SK-MEL-5 (cell line): Measurements from ENCODE around the gene WNK4. TPM values are rescaled to one million over a fixed set of nuclear protein-coding genes. Genes with fewer than 3 reads are reported as not detected.
A peak's percentile ranks its signal among the peaks of the same experiment; 100 is the strongest.
"Not testable (repeated sequence)": the region's sequence is repeated elsewhere in the genome, so short reads cannot be mapped to it uniquely, and the experiment has no call there.

Experiments
- DNase-seq: peaks from one replicate; pipeline ENCODE4 v3.0.0-alpha.2; 2016; ENCODE audit warnings: low read depth, low spot score
- in situ Hi-C: cut with HindIII; loops from 2 replicates; pipeline ENCODE4 v1.10.0; 2016; ENCODE audit warnings: low sequenced_read_pairs, high pct_unique_total_duplicates, low pct_unique_long_range_greater_than_20kb
- polyA plus RNA-seq, 2 experiments: library from polyadenylated mRNA; depleted of rRNA; stranded (reverse); fragments of >200 nt; gene quantifications; 2 replicates each; pipeline ENCODE4 v1.2.3, GENCODE V29; 2015
- total RNA-seq: library from RNA; depleted of rRNA; stranded (reverse); fragments of >200 nt; shearing (Covaris generic); gene quantifications from 2 replicates; pipeline ENCODE4 v1.2.3, GENCODE V29; 2014; rRNA removed

WNK4 gene
- 0.21 and 0.53 TPM in 2 replicates for total RNA-seq
- 1.9 and 4.3 TPM in 2 replicates for polyA plus RNA-seq (2015; cell fraction: cytosol; rRNA removed)
- polyA plus RNA-seq (2015; cell fraction: nucleus; rRNA removed), result 3.8 and 5.8 TPM in 2 replicates

- in situ Hi-C loops, result no loop called here
- peak; percentile 25 for DNase-seq
Observed at GRCh38 chr17:42779936-42780850, at the start of gene WNK4. Gene WNK4, plus strand, starts transcription at chr17:42780610. Its CDS starts 89 bp downstream, at chr17:42780699.

GRCh38 chr17:42740699-42741098 lies 39.7 kb upstream of the WNK4 start:
- no peak for DNase-seq
- in situ Hi-C loops, result no loop called here

DNA sequence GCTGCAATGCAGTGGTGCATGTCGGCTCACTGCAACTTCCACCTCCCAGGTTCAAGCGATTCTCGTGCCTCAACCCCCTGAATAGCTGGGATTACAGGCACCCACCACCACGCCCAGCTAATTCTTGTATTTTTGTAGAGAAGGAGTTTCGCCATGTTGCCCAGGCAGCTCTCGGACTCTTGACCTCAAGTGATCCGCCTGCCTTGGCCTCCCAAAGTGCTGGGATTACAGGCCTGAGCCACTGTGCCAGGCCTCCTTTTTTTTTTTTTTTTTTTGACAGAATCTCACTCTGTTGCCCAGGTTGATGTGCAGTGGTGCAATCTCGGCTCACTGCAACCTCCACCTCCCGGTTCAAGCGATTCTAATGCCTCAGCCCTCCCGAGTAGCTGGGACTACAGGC lies 37.5 kb upstream of the WNK4 start:
- DNase-seq, in situ Hi-C loops: not testable (repeated sequence)

GRCh38 chr17:42743595-42744282 lies 36.7 kb upstream of the WNK4 start:
- no peak for DNase-seq
- in situ Hi-C loops, result no loop called here

DNA sequence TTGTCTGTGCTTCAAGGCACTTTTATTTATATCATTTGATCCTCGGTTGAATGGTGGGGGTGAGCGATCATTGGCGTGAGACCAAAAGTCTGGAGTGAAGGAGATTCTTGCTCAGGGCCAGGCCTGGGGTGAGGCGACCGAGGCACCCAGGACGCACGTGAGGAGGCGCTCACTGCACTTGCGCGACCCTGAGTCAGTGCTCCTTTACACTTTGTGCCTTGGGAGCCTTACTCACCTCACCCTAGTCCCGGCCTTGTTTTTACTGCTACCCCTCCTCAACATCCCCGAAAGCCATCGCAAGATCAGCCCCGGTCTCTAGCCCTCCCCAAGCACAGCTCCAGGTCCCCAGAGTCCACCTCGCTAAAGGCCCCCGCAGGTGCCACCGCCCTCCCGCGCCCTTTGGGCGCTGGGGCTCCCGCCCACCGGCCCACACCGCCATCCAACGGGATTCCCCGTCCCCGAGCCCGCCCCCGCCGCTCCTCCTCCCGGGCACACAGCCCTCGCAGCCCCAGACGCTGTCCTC lies 36.1 kb upstream of the WNK4 start:
- DNase-seq, result no peak
- in situ Hi-C loops, result no loop called here

DNA sequence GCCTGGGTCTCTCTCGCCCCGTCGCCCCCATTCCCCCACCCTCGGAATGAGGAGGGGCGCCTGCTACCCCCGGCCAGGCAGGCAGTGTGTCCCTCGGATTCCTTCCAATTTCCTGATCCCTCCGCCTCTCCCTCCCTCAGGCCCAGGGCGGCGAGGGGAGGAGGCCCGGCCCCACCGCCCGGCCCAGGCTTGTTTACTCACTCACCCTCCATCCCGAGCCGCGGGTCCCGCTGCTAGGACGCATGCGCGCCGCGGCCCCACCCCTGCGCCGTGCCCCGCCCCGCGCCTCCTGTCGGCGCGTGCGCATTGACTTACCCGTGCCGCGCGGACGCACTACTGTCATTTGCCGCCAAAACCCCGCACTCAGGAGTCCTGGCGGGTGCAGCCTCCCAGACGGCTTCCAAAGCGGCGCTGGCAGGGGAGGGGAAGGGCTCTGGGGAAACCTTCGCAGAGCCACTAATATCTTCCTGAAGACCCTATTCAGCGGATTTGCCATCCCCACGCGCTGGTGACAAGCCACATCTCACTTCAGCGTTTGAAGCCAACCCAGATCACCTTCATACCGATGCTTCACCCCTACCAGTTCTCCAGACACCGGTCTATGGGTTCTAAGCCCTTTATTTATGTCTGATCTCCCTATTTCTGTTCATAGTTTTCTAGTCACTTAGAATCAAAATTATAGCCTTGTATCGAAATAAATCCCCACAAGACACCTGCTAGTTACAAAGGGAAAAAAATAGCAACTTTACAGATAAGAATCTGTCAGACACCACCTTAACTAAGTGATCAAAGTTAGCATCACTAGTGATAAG lies 35.4 kb upstream of the WNK4 start, which contains the start of gene EZH1:
EZH1 (minus strand) TSS at position 235 of the 812 bp plus-strand sequence. CDS start 16,099 bp downstream, outside the sequence.
- in situ Hi-C loops, result no loop called here

DNA sequence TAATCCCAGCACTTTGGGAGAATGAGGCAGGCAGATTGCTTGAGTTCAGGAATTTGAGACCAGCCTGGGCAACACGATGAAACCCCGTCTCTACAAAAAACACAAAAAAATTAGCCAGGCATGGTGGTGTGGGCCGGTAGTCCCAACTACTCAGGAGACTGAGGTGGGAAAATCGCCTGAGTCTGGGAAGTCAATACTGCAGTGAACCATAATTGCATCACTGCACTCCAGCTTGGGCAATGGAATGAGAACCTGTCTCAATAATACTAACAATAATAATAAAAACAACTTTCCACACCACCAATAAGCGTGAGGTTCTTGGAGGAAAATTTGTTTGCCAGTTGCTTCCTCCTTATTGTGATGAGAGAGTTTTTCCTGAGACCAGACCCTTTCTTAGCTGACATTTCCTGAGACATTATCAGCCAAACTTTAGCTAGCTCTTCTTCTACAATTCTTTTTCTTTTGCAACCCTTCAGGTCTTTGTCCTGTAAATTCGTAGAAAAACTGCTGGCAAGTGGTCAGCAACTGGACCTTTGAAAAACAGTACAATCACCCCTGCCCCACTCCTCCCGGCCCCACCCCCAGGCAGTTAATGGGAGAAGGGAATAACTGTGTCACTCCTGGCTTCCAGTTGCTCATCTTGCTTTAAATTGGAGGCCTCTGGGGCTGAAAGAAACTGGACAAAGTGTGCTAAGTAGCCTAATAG lies 32.1 kb upstream of the WNK4 start:
- in situ Hi-C loops, result no loop called here
- no peak for DNase-seq

More for the DNA sequence above, 35.4 kb upstream of the WNK4 start, which contains the start of gene EZH1:
- peak; percentile 90 for DNase-seq

DNA sequence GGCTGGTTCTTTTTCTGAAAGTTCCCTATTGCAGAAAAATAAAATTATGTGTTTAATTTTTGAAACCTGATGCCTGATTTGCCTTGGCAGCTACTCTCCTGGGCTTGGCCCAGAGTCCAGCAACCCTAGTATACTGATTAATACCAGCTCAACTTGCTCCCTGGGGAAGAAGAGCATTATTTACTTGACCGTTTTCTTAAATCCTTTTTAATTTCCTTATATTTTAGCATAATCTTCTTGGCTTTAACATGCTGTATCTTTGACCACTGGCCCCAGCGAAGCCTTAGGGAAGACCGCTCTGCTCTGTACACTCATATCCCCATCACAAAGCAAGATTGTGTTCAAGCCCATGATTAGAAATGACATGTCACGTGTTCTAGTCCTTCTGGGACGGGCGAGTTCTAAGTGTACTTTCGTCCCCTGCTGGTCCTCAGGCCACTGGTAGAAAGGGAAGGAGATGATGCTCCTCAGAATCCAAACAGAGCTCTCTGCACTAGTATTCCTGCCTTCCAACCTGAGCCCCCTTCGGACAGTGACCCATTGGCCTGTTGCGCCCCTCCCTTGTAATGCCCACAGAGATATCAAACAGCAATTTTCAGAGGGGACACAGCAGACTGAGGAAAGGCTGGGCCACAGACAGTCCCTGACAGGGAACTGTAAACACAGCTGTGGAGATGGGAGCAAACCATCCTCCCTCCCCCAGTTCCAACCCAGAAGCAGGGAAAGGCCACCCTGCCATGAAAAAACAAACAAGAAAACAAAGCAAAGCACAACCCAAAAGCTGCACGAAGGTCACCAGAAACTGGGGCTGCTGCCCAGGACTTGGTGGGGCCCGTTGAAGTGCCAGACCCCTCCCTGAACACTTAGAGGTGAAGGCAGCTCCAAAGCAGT lies 31.3 kb upstream of the WNK4 start:
- in situ Hi-C loops, result no loop called here
- no peak for DNase-seq

- DNase-seq, result no peak
- in situ Hi-C loops, result no loop called here
Observed at GRCh38 chr17:42750739-42751344, 29.6 kb upstream of the WNK4 start.

DNA sequence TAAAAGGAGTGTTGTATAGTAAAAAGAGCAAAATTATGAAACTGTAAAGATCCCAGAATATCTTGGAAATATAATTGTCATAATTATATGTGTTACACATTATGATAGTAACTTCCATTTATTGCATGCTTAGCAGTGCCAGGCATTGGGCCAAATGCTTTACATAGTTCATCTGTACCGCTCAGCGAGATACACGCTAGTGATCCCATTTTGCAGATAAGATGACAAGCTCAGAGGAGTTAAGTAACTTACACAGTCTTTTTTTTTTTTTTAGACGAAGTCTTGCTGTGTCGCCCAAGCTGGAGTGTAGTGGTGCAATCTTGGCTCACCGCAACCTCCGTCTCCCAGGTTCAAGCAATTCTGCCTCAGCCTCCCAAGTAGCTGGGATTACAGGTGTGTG lies 28.8 kb upstream of the WNK4 start:
- no peak for DNase-seq
- in situ Hi-C loops, result no loop called here

DNA sequence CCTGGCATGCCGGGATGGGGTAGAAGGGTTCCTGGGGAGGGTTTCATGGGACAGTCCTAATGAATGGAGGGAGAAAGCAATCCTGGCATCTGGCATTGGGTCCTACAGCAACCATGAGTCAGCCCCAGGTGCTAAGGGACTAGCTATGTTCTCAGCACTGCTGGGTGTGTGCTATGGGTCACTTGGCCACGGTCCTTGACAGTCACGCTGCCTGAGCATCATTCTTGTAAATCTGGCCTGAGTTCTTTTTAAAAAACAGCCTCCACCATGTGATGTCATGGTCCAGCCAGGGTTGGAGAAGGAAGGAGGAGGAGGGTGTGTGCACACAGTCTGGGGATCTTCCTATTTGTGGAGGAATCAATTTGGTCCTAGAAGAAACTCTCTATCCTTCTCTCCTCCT lies 25.6 kb upstream of the WNK4 start:
- in situ Hi-C loops, result no loop called here
- DNase-seq, result no peak

DNA sequence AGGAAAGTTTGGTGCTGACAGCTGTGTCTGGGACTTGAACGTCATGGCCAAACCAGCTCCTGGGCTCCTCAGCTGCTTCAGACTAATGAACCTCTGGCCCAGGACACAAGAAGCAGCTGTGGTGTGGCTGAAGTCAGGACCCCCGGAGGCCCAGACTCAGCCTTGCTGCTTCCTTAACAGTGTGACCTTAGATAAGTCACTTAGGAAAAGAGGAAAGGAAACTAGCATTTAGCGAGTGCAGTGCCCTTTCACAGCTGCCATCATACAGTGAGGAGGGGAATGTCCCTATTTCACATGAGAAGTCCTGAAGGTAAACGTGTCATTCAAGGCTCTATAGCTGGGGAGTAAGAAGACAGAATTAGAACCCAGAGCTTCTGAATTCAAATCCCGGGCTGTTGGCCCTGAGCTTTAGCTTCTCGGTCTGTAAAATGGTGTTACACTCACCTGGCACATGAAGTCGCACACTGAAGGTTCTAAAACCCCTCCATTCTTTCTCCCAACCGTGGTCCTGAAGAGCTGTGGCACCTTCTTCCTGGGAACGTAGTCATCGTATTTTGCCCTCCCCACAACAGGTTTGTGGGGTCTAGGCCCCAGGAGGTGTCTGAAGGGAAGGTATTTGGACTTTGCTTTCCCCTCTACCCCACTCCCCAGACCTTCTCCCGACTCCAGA lies 20.3 kb upstream of the WNK4 start:
- no peak for DNase-seq

GRCh38 chr17:42760652-42761581 lies 19.5 kb upstream of the WNK4 start, which contains the start of gene RAMP2:
Gene RAMP2, plus strand, starts transcription at chr17:42761227. Its CDS starts 35 bp downstream, at chr17:42761262.
- no peak for DNase-seq
- in situ Hi-C loops, result no loop called here

More for the DNA sequence above, 20.3 kb upstream of the WNK4 start:
- in situ Hi-C loops, result no loop called here

DNA sequence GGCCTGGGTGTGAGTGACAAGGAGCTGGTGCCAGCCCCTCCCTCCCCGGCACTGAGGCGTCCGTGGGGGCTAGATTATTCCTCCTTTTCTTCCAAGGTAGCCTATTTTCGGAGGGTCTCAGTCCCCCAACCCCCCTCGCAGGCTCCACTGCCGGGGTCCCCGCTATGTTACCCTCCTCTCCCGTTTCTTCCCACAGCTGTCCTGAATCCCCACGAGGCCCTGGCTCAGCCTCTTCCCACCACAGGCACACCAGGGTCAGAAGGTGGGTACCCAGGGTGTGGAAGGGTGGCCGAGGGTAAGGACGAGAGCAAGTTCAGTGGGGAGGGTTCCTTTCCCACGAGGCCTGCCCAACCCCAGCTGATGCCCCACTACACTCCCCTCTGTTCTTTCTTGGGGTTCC lies 18.8 kb upstream of the WNK4 start:
- in situ Hi-C loops, result no loop called here
- DNase-seq, result no peak
